Liver (tissue), 3 donors: ENCODE data around the gene CCDC136.

Source experiments
- RAD21 ChIP-seq, 2 donors: IDR thresholded peaks; 2 replicates each; pipeline ENCODE4 v1.6.1; 2016; ENCODE audit warnings: antibody characterized with exemption in 2 of 2, mild to moderate bottlenecking in 2 of 2
- REST ChIP-seq: IDR thresholded peaks from 2 replicates; pipeline ENCODE4 v1.6.1; 2016; ENCODE audit warnings: antibody characterized with exemption, mild to moderate bottlenecking
- YY1 ChIP-seq: IDR thresholded peaks from 2 replicates; pipeline ENCODE4 v1.6.1; 2016; ENCODE audit warnings: antibody characterized with exemption, mild to moderate bottlenecking
- TF ChIP-seq, protein P1 (sequence below): fragments of 150-350 bp; IDR thresholded peaks from 2 replicates; pipeline ENCODE4 v1.5.1; 2017; ENCODE audit warnings: improper control_type of control experiment, low read depth, low read length; ENCODE audit not compliant: missing input control
- TF ChIP-seq, protein P2 (sequence below): IDR thresholded peaks from 2 replicates; pipeline ENCODE4 v1.6.1; 2016; ENCODE audit warnings: antibody characterized with exemption
- donor health status: healthy.
- donor health status: healthy.

DNA sequence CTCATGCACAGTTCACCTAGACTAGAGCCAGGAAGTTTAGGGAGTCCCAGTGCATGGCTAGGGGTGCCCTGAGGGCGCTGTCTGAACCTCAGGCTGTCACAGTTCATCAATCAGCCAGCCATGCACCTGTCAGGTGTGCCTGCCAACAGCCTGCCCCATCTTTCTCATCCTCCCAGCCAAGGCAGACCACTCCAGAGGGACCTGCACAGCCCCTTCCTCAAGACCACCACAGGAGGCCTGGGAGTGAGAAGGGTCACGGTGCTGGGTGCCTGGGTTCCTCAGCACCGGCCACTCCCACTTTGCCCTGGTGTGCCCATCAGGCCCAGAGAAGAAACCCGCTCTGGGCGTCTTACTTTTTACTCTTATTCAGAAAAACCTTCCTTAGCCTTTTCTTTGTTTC, 79.3 kb downstream of the CCDC136 start:
- TF ChIP-seq, protein P1, sequence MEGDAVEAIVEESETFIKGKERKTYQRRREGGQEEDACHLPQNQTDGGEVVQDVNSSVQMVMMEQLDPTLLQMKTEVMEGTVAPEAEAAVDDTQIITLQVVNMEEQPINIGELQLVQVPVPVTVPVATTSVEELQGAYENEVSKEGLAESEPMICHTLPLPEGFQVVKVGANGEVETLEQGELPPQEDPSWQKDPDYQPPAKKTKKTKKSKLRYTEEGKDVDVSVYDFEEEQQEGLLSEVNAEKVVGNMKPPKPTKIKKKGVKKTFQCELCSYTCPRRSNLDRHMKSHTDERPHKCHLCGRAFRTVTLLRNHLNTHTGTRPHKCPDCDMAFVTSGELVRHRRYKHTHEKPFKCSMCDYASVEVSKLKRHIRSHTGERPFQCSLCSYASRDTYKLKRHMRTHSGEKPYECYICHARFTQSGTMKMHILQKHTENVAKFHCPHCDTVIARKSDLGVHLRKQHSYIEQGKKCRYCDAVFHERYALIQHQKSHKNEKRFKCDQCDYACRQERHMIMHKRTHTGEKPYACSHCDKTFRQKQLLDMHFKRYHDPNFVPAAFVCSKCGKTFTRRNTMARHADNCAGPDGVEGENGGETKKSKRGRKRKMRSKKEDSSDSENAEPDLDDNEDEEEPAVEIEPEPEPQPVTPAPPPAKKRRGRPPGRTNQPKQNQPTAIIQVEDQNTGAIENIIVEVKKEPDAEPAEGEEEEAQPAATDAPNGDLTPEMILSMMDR: no peak
- TF ChIP-seq YY1: no peak
- no peak for TF ChIP-seq REST
- TF ChIP-seq RAD21 (IDR thresholded peaks at IDR 0.05): no peak
- TF ChIP-seq, protein P2, sequence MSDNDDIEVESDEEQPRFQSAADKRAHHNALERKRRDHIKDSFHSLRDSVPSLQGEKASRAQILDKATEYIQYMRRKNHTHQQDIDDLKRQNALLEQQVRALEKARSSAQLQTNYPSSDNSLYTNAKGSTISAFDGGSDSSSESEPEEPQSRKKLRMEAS: no peak
